ENCODE measurements around the gene PRSS27. TPM values are rescaled to one million over a fixed set of nuclear protein-coding genes. Genes with fewer than 3 reads are reported as not detected.

The PRSS27 gene
- polyA plus RNA-seq, 1 of the 3 experiments (the other 2 are of a cell fraction): 7.7 TPM

GRCh38 chr16:2766430-2767139 is 46.6 kb upstream of the PRSS27 start:
- H3K79me2 ChIP-seq (ENCODE audit: insufficient read depth): peaks cover 74% of the 10 kb centered on the region
- WGBS (ENCODE audit: low lambda C conversion rate): 96% methylated on average over 42 of the region's 44 CpGs
- DNase-seq: no peak
- no peaks in the 10 kb centered on the region for H3K9me3 ChIP-seq
- no peak overlapping the region for H3K9ac ChIP-seq
- no peaks in the 10 kb centered on the region for H3K9me2 ChIP-seq
- no peak overlapping the region for H2AFZ ChIP-seq (ENCODE audit: low read depth)
- H3K27me3 ChIP-seq (ENCODE audit: insufficient read depth): no peaks in the 10 kb centered on the region
- no peak overlapping the region for H3K27ac ChIP-seq (ENCODE audit: low read depth in 2 of 2, low read length in 1 of 2)
- H3K4me1 ChIP-seq (ENCODE audit: control insufficient read depth in 1 of 2, insufficient read depth in 2 of 2, low read depth in 1 of 2, low read length in 1 of 2): no peaks in the 10 kb centered on the region
- peaks cover 22% of the 10 kb centered on the region for H3F3A ChIP-seq (replicated peaks; ENCODE audit: insufficient read depth)
- H3K4me3 ChIP-seq (ENCODE audit: low read depth in 2 of 2, low read length in 1 of 2): no peak overlapping the region
- TF ChIP-seq TCF12 (IDR thresholded peaks at IDR 0.05) (no peak), FOXJ3 (CRISPR knock-in tag; IDR thresholded peaks at IDR 0.05) (no peak), FOXM1 (IDR thresholded peaks at IDR 0.05; ENCODE audit: low read depth) (no peak), MAX (IDR thresholded peaks at IDR 0.05; ENCODE audit: low read depth) (no peak), USF1 (IDR thresholded peaks at IDR 0.05; ENCODE audit: borderline replicate concordance, low read depth) (no peak), CHD2 (IDR thresholded peaks at IDR 0.05; ENCODE audit: low read length, partially characterized antibody) (no peak), ELF1 (IDR thresholded peaks at IDR 0.05) (no peak), EP300 (IDR thresholded peaks at IDR 0.05; ENCODE audit: borderline replicate concordance in 1 of 2, low read depth in 1 of 2, low read length in 1 of 2) (no peak)
- POLR2A ChIA-PET: interaction anchor here (0.6 to 1.3 kb wide), 2 partner anchors 13 to 44 kb away, joined by 3 read pairs; no protein-coding TSS in a partner anchor
- CTCF ChIA-PET: no interaction called here
- H3K36me3 ChIP-seq (replicated peaks in 1 of 2; ENCODE audit: control insufficient read depth in 1 of 2, insufficient read depth in 2 of 2, low read length in 1 of 2): peaks cover 72 to 99% of the 10 kb centered on the region in 2 experiments
- H3K4me2 ChIP-seq: no peak overlapping the region
- peaks cover 82% of the 10 kb centered on the region for H4K20me1 ChIP-seq (ENCODE audit: insufficient read depth)

- no peak for DNase-seq
- TF ChIP-seq NRF1 (IDR thresholded peaks at IDR 0.05; ENCODE audit: low read depth, low read length) (no peak), RAD21 (IDR thresholded peaks at IDR 0.05; ENCODE audit: low read length) (no peak), EP300 (IDR thresholded peaks at IDR 0.05; ENCODE audit: borderline replicate concordance in 1 of 2, low read depth in 1 of 2, low read length in 1 of 2) (no peak), EZH2phosphoT487 (IDR thresholded peaks at IDR 0.05; ENCODE audit: borderline replicate concordance, low read depth) (no peak), FOSL2 (IDR thresholded peaks at IDR 0.05; ENCODE audit: borderline replicate concordance, low read depth) (no peak), GATA2 (CRISPR knock-in tag; IDR thresholded peaks at IDR 0.05) (no peak), REST (IDR thresholded peaks at IDR 0.05; ENCODE audit: low read depth, low read length) (no peak), RXRA (IDR thresholded peaks at IDR 0.05; ENCODE audit: borderline replicate concordance, low read depth) (no peak), FOXM1 (IDR thresholded peaks at IDR 0.05; ENCODE audit: low read depth) (no peak), YY1 (IDR thresholded peaks at IDR 0.05; ENCODE audit: low read depth) (no peak), TEAD4 (IDR thresholded peaks at IDR 0.05; ENCODE audit: borderline replicate concordance, insufficient read depth) (no peak), MAX (IDR thresholded peaks at IDR 0.05; ENCODE audit: low read depth) (no peak), CTCF (IDR thresholded peaks at IDR 0.05) (no peak)
Observed at GRCh38 chr16:2765462-2766404, 45.7 kb upstream of the PRSS27 start.

More at GRCh38 chr16:2765462-2766404, 45.7 kb upstream of the PRSS27 start:
- Histone ChIP-seq H3K9me3 (no peaks in the 10 kb centered on the region), H3K9me2 (no peaks in the 10 kb centered on the region), H3K36me3 (replicated peaks in 1 of 2; ENCODE audit: control insufficient read depth in 1 of 2, insufficient read depth in 2 of 2, low read length in 1 of 2) (peaks cover 75 to 99% of the 10 kb centered on the region in 2 experiments), H3K4me2 (no peak overlapping the region), H3K27me3 (ENCODE audit: insufficient read depth) (no peaks in the 10 kb centered on the region), H3K4me1 (ENCODE audit: control insufficient read depth in 1 of 2, insufficient read depth in 2 of 2, low read depth in 1 of 2, low read length in 1 of 2) (no peaks in the 10 kb centered on the region), H2AFZ (ENCODE audit: low read depth) (no peak overlapping the region), H3K4me3 (ENCODE audit: low read depth in 2 of 2, low read length in 1 of 2) (no peak overlapping the region; a peak in 1 of 4 replicates), H3F3A (replicated peaks; ENCODE audit: insufficient read depth) (peaks cover 16% of the 10 kb centered on the region), H4K20me1 (ENCODE audit: insufficient read depth) (peaks cover 82% of the 10 kb centered on the region), H3K27ac (ENCODE audit: low read depth in 2 of 2, low read length in 1 of 2) (no peak overlapping the region), H3K79me2 (ENCODE audit: insufficient read depth) (peaks cover 83% of the 10 kb centered on the region), H3K9ac (no peak overlapping the region)
- 98% methylated on average over 72 of the region's 73 CpGs for WGBS (ENCODE audit: low lambda C conversion rate)
- ChIA-PET CTCF (interaction anchor here (1.5 kb wide), 1 partner anchor 103 kb away, joined by 5 read pairs; no protein-coding TSS in a partner anchor), POLR2A (interaction anchor here (0.6 kb wide), 1 partner anchor 44 kb away, joined by 3 read pairs; no protein-coding TSS in a partner anchor)
